ENCODE data around the gene WFDC9. TPM values are rescaled to one million over a fixed set of nuclear protein-coding genes. Genes with fewer than 3 reads are reported as not detected.
"Not testable (repeated sequence)": the region's sequence is repeated elsewhere in the genome, so short reads cannot be mapped to it uniquely, and the experiment has no call there.

Gene WFDC9
- total RNA-seq, 1 donor from 2014 or later = not detected

GRCh38 chr20:45575931-45576330, 55.2 kb downstream of the WFDC9 start:
- DNase-seq = no peak
- Mint-ChIP-seq H3K9me3 (ENCODE audit: unreplicated experiment) (peaks cover 2% of the 10 kb centered on the region), H3K27ac (ENCODE audit: unreplicated experiment) (no peak overlapping the region), H3K27me3 (ENCODE audit: unreplicated experiment) (no peaks in the 10 kb centered on the region), H3K4me3 (ENCODE audit: unreplicated experiment) (no peak overlapping the region), H3K4me1 (ENCODE audit: low read depth, unreplicated experiment) (no peaks in the 10 kb centered on the region), H3K36me3 (ENCODE audit: unreplicated experiment) (no peaks in the 10 kb centered on the region)
- TF ChIP-seq CTCF (IDR thresholded peaks at IDR 0.05; ENCODE audit: partially characterized antibody, unreplicated experiment) = no peak

DNA sequence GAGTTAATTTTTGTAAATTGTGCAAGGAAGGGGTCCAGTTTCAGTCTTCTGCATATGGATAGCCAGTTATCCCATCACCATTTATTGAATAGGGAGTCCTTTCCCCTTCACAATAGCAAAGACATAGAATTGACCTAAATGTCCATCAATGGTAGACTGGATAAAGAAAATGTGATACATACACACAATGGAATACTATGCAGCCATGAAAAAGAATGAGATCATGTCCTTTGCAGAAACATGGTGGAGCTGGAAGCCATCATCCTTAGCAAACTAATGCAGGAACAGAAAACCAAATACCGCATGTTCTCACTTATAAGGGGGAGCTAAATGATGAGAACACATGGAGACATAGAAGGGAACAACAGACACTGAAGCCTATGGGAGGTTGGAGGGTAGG, 61.4 kb downstream of the WFDC9 start:
- not testable (repeated sequence) for DNase-seq; H3K9me3 Mint-ChIP-seq (ENCODE audit: unreplicated experiment); H3K36me3 Mint-ChIP-seq (ENCODE audit: unreplicated experiment); H3K27ac Mint-ChIP-seq (ENCODE audit: unreplicated experiment); H3K4me3 Mint-ChIP-seq (ENCODE audit: unreplicated experiment); H3K4me1 Mint-ChIP-seq (ENCODE audit: low read depth, unreplicated experiment); H3K27me3 Mint-ChIP-seq (ENCODE audit: unreplicated experiment)

GRCh38 chr20:45564760-45565276, 66.3 kb downstream of the WFDC9 start:
- H3K4me3 Mint-ChIP-seq (ENCODE audit: unreplicated experiment) = no peak overlapping the region
- H3K9me3 Mint-ChIP-seq (ENCODE audit: unreplicated experiment) = peaks cover 2% of the 10 kb centered on the region
- DNase-seq = no peak
- TF ChIP-seq CTCF (IDR thresholded peaks at IDR 0.05; ENCODE audit: partially characterized antibody, unreplicated experiment) = no peak
- H3K27me3 Mint-ChIP-seq (ENCODE audit: unreplicated experiment) = peaks cover 3% of the 10 kb centered on the region
- no peak overlapping the region for H3K27ac Mint-ChIP-seq (ENCODE audit: unreplicated experiment)
- H3K4me1 Mint-ChIP-seq (ENCODE audit: low read depth, unreplicated experiment) = no peaks in the 10 kb centered on the region
- no peaks in the 10 kb centered on the region for H3K36me3 Mint-ChIP-seq (ENCODE audit: unreplicated experiment)

Other genes starting within 250 kb of the WFDC9 start
- 4.1 TPM for gene DBNDD2, start 223.0 kb downstream of the WFDC9 start, total RNA-seq (ENCODE audit: unreplicated experiment)
- 55.5 TPM for gene PIGT, start 215.1 kb downstream of the WFDC9 start, total RNA-seq (ENCODE audit: unreplicated experiment)
- gene WFDC2, start 161.5 kb downstream of the WFDC9 start, total RNA-seq (ENCODE audit: unreplicated experiment) = 4.8 TPM
- gene SPINT3, start 115.7 kb downstream of the WFDC9 start, total RNA-seq (ENCODE audit: unreplicated experiment) = not detected
- not detected for gene WFDC6, start 91.8 kb downstream of the WFDC9 start, total RNA-seq (ENCODE audit: unreplicated experiment)
- not detected for gene EPPIN, start 83.9 kb downstream of the WFDC9 start, total RNA-seq (ENCODE audit: unreplicated experiment)
- gene WFDC8, start 52.0 kb downstream of the WFDC9 start, total RNA-seq (ENCODE audit: unreplicated experiment) = not detected
- gene WFDC10A, start 1.5 kb downstream of the WFDC9 start, total RNA-seq (ENCODE audit: unreplicated experiment) = not detected
- not detected for gene WFDC11, start 39.0 kb upstream of the WFDC9 start, total RNA-seq (ENCODE audit: unreplicated experiment)
- not detected for gene WFDC13, start 70.8 kb upstream of the WFDC9 start, total RNA-seq (ENCODE audit: unreplicated experiment)
- not detected for gene WFDC10B, start 73.7 kb upstream of the WFDC9 start, total RNA-seq (ENCODE audit: unreplicated experiment)
- not detected for gene SPINT4, start 91.1 kb upstream of the WFDC9 start, total RNA-seq (ENCODE audit: unreplicated experiment)
- gene WFDC3, start 160.6 kb upstream of the WFDC9 start, total RNA-seq (ENCODE audit: unreplicated experiment) = not detected
- 27.0 TPM for gene DNTTIP1, start 160.7 kb upstream of the WFDC9 start, total RNA-seq (ENCODE audit: unreplicated experiment)
- gene UBE2C, start 181.4 kb upstream of the WFDC9 start, total RNA-seq (ENCODE audit: unreplicated experiment) = 33.0 TPM
- 0.64 TPM for gene TNNC2, start 196.0 kb upstream of the WFDC9 start, total RNA-seq (ENCODE audit: unreplicated experiment)
- 10.2 TPM for gene SNX21, start 202.5 kb upstream of the WFDC9 start, total RNA-seq (ENCODE audit: unreplicated experiment)
- gene ACOT8, start 226.1 kb upstream of the WFDC9 start, total RNA-seq (ENCODE audit: unreplicated experiment) = 33.8 TPM
- gene ZSWIM3, start 226.3 kb upstream of the WFDC9 start, total RNA-seq (ENCODE audit: unreplicated experiment) = 7.9 TPM
- 10.2 TPM for gene ZSWIM1, start 249.9 kb upstream of the WFDC9 start, total RNA-seq (ENCODE audit: unreplicated experiment)